ENCODE data around the gene CCL3. TPM values are rescaled to one million over a fixed set of nuclear protein-coding genes. Genes with fewer than 3 reads are reported as not detected.
"Not testable (repeated sequence)": the region's sequence is repeated elsewhere in the genome, so short reads cannot be mapped to it uniquely, and the experiment has no call there.

Gene CCL3
- total RNA-seq, 1 donor from 2014 or later = not detected

DNA sequence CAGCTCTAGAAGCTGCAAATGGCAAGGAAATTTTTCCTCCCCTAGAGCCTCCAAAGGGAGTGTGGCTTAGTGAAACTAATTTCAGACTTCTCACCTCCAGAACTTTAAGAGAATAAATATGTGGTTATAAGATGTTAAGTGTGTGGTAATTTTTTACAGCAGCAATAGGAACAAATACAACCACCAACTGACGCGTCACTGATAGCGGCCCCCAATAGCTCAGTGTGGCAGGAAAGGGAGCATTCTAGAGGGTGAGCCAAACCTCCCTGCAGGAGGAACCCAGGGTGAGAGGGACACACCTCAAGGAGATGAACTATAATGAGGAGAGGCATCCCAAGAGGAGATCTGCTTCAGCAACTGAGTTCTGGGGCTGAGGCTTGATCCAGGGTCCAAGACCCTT lies 17.7 kb upstream of the CCL3 start:
- no peaks in the 10 kb centered on the region for H3K36me3 ChIP-seq
- TF ChIP-seq, protein P1, sequence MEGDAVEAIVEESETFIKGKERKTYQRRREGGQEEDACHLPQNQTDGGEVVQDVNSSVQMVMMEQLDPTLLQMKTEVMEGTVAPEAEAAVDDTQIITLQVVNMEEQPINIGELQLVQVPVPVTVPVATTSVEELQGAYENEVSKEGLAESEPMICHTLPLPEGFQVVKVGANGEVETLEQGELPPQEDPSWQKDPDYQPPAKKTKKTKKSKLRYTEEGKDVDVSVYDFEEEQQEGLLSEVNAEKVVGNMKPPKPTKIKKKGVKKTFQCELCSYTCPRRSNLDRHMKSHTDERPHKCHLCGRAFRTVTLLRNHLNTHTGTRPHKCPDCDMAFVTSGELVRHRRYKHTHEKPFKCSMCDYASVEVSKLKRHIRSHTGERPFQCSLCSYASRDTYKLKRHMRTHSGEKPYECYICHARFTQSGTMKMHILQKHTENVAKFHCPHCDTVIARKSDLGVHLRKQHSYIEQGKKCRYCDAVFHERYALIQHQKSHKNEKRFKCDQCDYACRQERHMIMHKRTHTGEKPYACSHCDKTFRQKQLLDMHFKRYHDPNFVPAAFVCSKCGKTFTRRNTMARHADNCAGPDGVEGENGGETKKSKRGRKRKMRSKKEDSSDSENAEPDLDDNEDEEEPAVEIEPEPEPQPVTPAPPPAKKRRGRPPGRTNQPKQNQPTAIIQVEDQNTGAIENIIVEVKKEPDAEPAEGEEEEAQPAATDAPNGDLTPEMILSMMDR (IDR thresholded peaks at IDR 0.05) = no peak
- intact Hi-C loops (cut with DNase I) = no loop called here
- no peak for DNase-seq (ENCODE audit: low spot score in 2 of 2)
- no peaks in the 10 kb centered on the region for H3K9me3 ChIP-seq
- no peak overlapping the region for H3K27ac ChIP-seq
- no peak overlapping the region for H3K4me3 ChIP-seq
- no peaks in the 10 kb centered on the region for H3K27me3 ChIP-seq
- no peaks in the 10 kb centered on the region for H3K4me1 ChIP-seq

DNA sequence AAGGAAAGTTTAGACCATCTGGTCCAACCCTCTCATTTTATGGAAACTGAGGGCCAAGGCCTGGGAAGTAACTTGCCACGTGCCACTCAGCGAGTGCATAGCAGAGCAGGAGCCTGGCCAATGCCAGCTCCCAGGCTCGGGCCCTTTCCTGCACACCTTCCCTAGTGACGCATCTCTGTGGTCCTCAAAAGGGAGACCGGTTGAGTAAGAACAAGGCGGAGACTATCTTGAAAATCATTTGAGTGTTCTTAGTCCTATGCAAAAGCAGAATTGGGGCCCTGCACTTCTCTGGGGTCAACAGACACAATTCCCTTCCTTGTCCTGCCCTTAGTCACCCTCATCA lies 16.5 kb upstream of the CCL3 start:
- intact Hi-C loops (cut with DNase I) = no loop called here
- TF ChIP-seq, protein P1 (IDR thresholded peaks at IDR 0.05) = no peak
- no peaks in the 10 kb centered on the region for H3K27me3 ChIP-seq
- H3K4me3 ChIP-seq = no peak overlapping the region
- H3K27ac ChIP-seq = no peak overlapping the region
- H3K4me1 ChIP-seq = no peaks in the 10 kb centered on the region
- no peaks in the 10 kb centered on the region for H3K36me3 ChIP-seq
- no peaks in the 10 kb centered on the region for H3K9me3 ChIP-seq
- no peak for DNase-seq (ENCODE audit: low spot score in 2 of 2)

DNA sequence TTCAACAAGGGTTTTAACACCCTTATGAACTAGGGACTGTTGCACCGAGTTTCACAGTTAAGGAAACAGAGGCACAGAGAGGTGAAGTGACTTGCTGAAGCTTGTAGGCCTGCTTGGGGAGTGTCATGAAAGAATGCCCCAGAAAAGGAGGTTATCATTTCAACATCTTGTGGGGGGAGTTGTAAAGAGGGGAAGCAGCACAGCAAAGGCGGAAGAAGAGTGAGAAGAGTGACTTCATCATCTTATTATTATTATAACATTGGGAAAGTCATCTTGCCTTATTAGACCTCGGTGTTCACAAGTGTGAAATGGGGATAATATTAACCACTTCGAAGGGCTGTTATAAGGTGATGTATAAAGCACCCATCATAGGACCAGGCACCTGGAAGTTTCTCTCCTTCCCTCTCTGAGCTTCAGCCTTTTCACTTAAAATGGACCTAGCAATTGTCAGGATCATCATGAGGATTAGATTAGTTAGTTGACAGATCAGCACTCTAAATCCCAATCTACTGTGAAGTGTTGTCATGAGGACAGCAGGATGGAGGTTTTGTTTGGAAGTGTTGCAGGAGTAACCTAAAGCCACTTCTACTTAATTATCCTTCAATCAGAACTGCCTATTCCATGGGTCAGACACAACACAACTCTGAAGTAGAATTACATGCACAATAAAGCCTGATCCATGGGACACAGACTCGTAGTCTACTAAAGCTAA lies 16.0 kb upstream of the CCL3 start:
- no peaks in the 10 kb centered on the region for H3K9me3 ChIP-seq
- no peaks in the 10 kb centered on the region for H3K4me1 ChIP-seq
- H3K36me3 ChIP-seq = no peaks in the 10 kb centered on the region
- TF ChIP-seq, protein P1 (IDR thresholded peaks at IDR 0.05) = no peak
- H3K27me3 ChIP-seq = no peaks in the 10 kb centered on the region
- H3K4me3 ChIP-seq = no peak overlapping the region
- H3K27ac ChIP-seq = no peak overlapping the region
- intact Hi-C loops (cut with DNase I) = no loop called here
- no peak for DNase-seq (ENCODE audit: low spot score in 2 of 2)

DNA sequence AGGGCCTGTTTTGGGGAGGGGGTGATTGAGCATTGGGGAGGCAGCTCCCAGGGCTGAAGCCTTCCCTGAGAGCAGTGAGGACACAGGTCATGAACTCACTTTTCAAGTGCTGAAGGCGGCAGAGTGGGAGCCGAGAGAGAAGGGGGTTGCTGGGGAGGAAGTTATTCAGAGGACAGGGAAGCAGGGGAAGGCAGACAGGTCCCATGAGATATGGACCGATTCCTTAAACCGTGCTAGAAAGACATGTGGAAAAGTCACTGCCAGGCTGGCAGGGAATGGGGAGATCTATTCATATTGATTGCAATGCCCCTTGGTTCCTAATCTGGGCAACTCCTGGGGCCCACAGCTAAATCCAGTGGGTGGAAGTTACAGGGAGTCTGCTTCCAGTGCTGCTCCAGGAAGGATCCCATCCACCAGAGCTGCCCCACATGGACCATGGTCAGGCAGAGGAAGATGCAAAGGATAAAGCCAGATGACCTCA lies 14.8 kb upstream of the CCL3 start:
- no peaks in the 10 kb centered on the region for H3K36me3 ChIP-seq
- no peak for DNase-seq (ENCODE audit: low spot score in 2 of 2)
- TF ChIP-seq, protein P1 (IDR thresholded peaks at IDR 0.05) = no peak
- H3K27me3 ChIP-seq = no peaks in the 10 kb centered on the region
- no peaks in the 10 kb centered on the region for H3K9me3 ChIP-seq
- intact Hi-C loops (cut with DNase I) = no loop called here
- no peak overlapping the region for H3K27ac ChIP-seq
- H3K4me3 ChIP-seq = no peak overlapping the region
- H3K4me1 ChIP-seq = no peaks in the 10 kb centered on the region

GRCh38 chr17:36104246-36104645 lies 14.3 kb upstream of the CCL3 start:
- H3K27ac ChIP-seq; H3K4me3 ChIP-seq; H3K27me3 ChIP-seq; H3K36me3 ChIP-seq; H3K9me3 ChIP-seq; intact Hi-C loops (cut with DNase I); DNase-seq (ENCODE audit: low spot score in 2 of 2); H3K4me1 ChIP-seq: not testable (repeated sequence)

- H3K4me3 ChIP-seq; H3K27ac ChIP-seq; H3K27me3 ChIP-seq; H3K4me1 ChIP-seq; intact Hi-C loops (cut with DNase I); H3K9me3 ChIP-seq; DNase-seq (ENCODE audit: low spot score in 2 of 2); H3K36me3 ChIP-seq: not testable (repeated sequence)
These were observed 13.5 kb upstream of the CCL3 start, which contains the start of gene CCL4 for GRCh38 chr17:36103401-36103975. Gene CCL4, plus strand, starts transcription at chr17:36103827. Its CDS starts 79 bp downstream, at chr17:36103906.

GRCh38 chr17:36099004-36099403 lies 9.1 kb upstream of the CCL3 start:
- H3K9me3 ChIP-seq; H3K36me3 ChIP-seq; DNase-seq (ENCODE audit: low spot score in 2 of 2); H3K27me3 ChIP-seq; intact Hi-C loops (cut with DNase I); H3K27ac ChIP-seq; H3K4me1 ChIP-seq; H3K4me3 ChIP-seq: not testable (repeated sequence)

All from ascending aorta (tissue), 2 donors.